CD14-positive monocyte (primary cell): ENCODE measurements around the gene TGFB3. TPM values are rescaled to one million over a fixed set of nuclear protein-coding genes. Genes with fewer than 3 reads are reported as not detected.
A peak's percentile ranks its signal among the peaks of the same experiment; 100 is the strongest.

Experiments
- DNase-seq, 3 donors: peaks; one replicate each; pipeline ENCODE4 v3.0.0-alpha.2; 2011 to 2022
- H2AFZ ChIP-seq: 2 replicates; pipeline ENCODE4 v1.6.0; 2012; ENCODE audit warnings: mild to moderate bottlenecking, low read depth, low read length, inconsistent platforms; ENCODE audit not compliant: insufficient read depth, poor library complexity, severe bottlenecking
- H3K27ac ChIP-seq, 2 donors: 1 replicate in 1 of 2; 2 replicates in 1 of 2; pipeline ENCODE4 v1.5.1; 2012 to 2013; ENCODE audit warnings: low read length in 2 of 2, control low read depth in 1 of 2, inconsistent platforms in 1 of 2, low read depth in 1 of 2, mild to moderate bottlenecking in 1 of 2
- H3K27me3 ChIP-seq, 2 donors: one replicate each; pipeline versions ENCODE4 v1.6.0 to v1.6.1; 2011 to 2013; ENCODE audit warnings: low read length in 2 of 2; ENCODE audit not compliant: control insufficient read depth in 2 of 2, insufficient read depth in 2 of 2
- H3K36me3 ChIP-seq, 2 donors: replicated peaks in 1 of 2; 1 replicate in 1 of 2; 2 replicates in 1 of 2; pipeline versions ENCODE4 v1.5.1 to v1.6.1; 2012 to 2013; ENCODE audit warnings: low read length in 2 of 2, control low read depth in 1 of 2, inconsistent platforms in 1 of 2, mild to moderate bottlenecking in 1 of 2; ENCODE audit not compliant: insufficient read depth in 2 of 2, control insufficient read depth in 1 of 2
- H3K4me1 ChIP-seq, 2 donors: 1 replicate in 1 of 2; 2 replicates in 1 of 2; pipeline versions ENCODE4 v1.5.1 to v1.6.1; 2012 to 2013; ENCODE audit warnings: low read length in 2 of 2, control low read depth in 1 of 2, inconsistent platforms in 1 of 2, mild to moderate bottlenecking in 1 of 2, moderate library complexity in 1 of 2; ENCODE audit not compliant: insufficient read depth in 2 of 2, control insufficient read depth in 1 of 2
- H3K4me2 ChIP-seq: replicated peaks from 2 replicates; pipeline ENCODE3; 2012; ENCODE audit warnings: low read length, moderate library complexity, mild to moderate bottlenecking; ENCODE audit not compliant: poor library complexity, severe bottlenecking; ENCODE audit errors: extremely low read depth
- H3K4me3 ChIP-seq, 3 experiments: fragments of 200-600 bp in 1 of 3; sonication (generic) in 1 of 3; replicated peaks in 1 of 3; 1 replicate in 2 of 3; 2 replicates in 1 of 3; pipeline ENCODE4 v1.5.1; 2011 to 2013; ENCODE audit warnings: low read length in 3 of 3, mild to moderate bottlenecking in 3 of 3, control low read depth in 2 of 3, low read depth in 2 of 3, inconsistent platforms in 1 of 3, moderate library complexity in 1 of 3
- H3K79me2 ChIP-seq: 2 replicates; pipeline ENCODE4 v1.6.0; 2012; ENCODE audit warnings: mild to moderate bottlenecking, control low read depth, inconsistent platforms, low read length, moderate library complexity; ENCODE audit not compliant: insufficient read depth
- H3K9ac ChIP-seq: 2 replicates; pipeline ENCODE4 v1.6.0; 2017; ENCODE audit warnings: low read length, mild to moderate bottlenecking; ENCODE audit not compliant: insufficient read depth, poor library complexity, severe bottlenecking
- H3K9me3 ChIP-seq, 2 donors: replicated peaks in 1 of 2; 1 replicate in 1 of 2; 2 replicates in 1 of 2; pipeline versions ENCODE4 v1.5.1 to v1.6.1; 2012 to 2013; ENCODE audit warnings: low read length in 2 of 2, control low read depth in 1 of 2; ENCODE audit not compliant: control insufficient read depth in 1 of 2, insufficient read depth in 1 of 2
- H4K20me1 ChIP-seq: 2 replicates; pipeline ENCODE4 v1.6.0; 2012; ENCODE audit warnings: mild to moderate bottlenecking, low read length, control low read depth, moderate library complexity; ENCODE audit not compliant: insufficient read depth
- H3K27ac Mint-ChIP-seq, 7 donors: one replicate each; pipeline ENCODE4 v1.8.0; 2020; ENCODE audit warnings: mild to moderate bottlenecking in 7 of 7, mixed read lengths in 7 of 7, moderate library complexity in 6 of 7, inconsistent platforms in 2 of 7
- H3K27me3 Mint-ChIP-seq, 3 donors: one replicate each; pipeline ENCODE4 v1.8.0; 2021 to 2022; ENCODE audit warnings: low read depth in 3 of 3, mild to moderate bottlenecking in 3 of 3, mixed read lengths in 3 of 3, moderate library complexity in 3 of 3, inconsistent platforms in 1 of 3
- H3K36me3 Mint-ChIP-seq, 2 donors: one replicate each; pipeline ENCODE4 v1.8.0; 2020; ENCODE audit warnings: mixed read lengths in 2 of 2, inconsistent platforms in 1 of 2, mild to moderate bottlenecking in 1 of 2
- H3K4me1 Mint-ChIP-seq: one replicate; pipeline ENCODE4 v1.8.0; 2020; ENCODE audit warnings: mild to moderate bottlenecking, mixed read lengths
- H3K4me3 Mint-ChIP-seq, 2 donors: one replicate each; pipeline ENCODE4 v1.8.0; 2020; ENCODE audit warnings: mild to moderate bottlenecking in 2 of 2, mixed read lengths in 2 of 2, moderate library complexity in 1 of 2
- H3K9me3 Mint-ChIP-seq, 7 donors: one replicate each; pipeline ENCODE4 v1.8.0; 2020 to 2022; ENCODE audit warnings: mixed read lengths in 7 of 7, mild to moderate bottlenecking in 6 of 7, moderate library complexity in 6 of 7, inconsistent platforms in 2 of 7
- WGBS: methylation state at CpG from one replicate; pipeline ENCODE4 v1.1.5; 2013; ENCODE audit warnings: missing lambda C conversion rate; ENCODE audit not compliant: insufficient coverage; 5-methylcytosine and 5-hydroxymethylcytosine counted together
- intact Hi-C, 2 donors: fragments of 100-400 bp; cut with micrococcal nuclease; formaldehyde crosslinking; loops; one replicate each; pipeline versions ENCODE4 v1.15.0 to v1.15.1; 2023
- polyA plus RNA-seq, 3 donors: library from polyadenylated mRNA; depleted of rRNA in 1 of 3; unstranded in 2 of 3; stranded (reverse) in 1 of 3; fragments of 300-500 nt in 2 of 3; fragments of >200 nt in 1 of 3; fragmentation: Illumina TruSeq in 2 of 3; gene quantifications; 1 replicate in 2 of 3; 2 replicates in 1 of 3; pipeline ENCODE4 v1.2.3, GENCODE V29; 2012 to 2021
- TF ChIP-seq, protein P1 (sequence below): fragments of 200-600 bp; IDR thresholded peaks from one replicate; pipeline ENCODE4 v1.8.0; 2022; ENCODE audit warnings: antibody characterized with exemption, mild to moderate bottlenecking

The TGFB3 gene
- polyA plus RNA-seq, 3 donors = 0.07 to 1.8 TPM; not detected in 1

DNA sequence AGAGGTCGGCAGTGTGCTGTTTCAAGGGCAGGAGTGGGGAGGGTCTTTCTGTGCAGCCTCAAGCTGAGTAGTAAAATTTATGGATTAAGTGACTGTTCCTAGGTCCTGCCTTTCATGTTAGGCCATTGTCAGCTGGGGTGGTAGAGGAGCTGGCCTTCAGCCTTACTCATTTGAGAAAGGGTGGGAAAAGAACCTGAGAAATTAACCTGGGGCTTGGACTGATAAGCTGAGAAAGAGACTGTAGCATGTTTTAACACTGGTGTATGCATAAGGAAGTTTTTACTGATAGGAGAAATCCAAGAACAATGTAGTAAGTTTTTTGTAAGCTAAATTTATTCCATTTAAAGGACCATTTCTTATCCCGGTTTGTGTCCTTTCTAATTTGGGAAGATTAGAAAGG lies 24.5 kb upstream of the TGFB3 start:
- no peaks in the 10 kb centered on the region for H4K20me1 ChIP-seq
- 93% methylated on average over 1 of the region's 2 CpGs for WGBS
- Mint-ChIP-seq H3K36me3 (peaks cover 15 to 17% of the 10 kb centered on the region in 2 donors), H3K27me3 (peaks cover 0 to 4% (median 1%) of the 10 kb centered on the region in 3 donors), H3K27ac (no peak overlapping the region), H3K4me1 (peaks cover 3% of the 10 kb centered on the region), H3K9me3 (peaks cover 2 to 15% (median 12%) of the 10 kb centered on the region in 7 donors), H3K4me3 (no peak overlapping the region)
- peaks cover 0 to 2% of the 10 kb centered on the region in 2 donors for H3K36me3 ChIP-seq
- H3K4me1 ChIP-seq = no peaks in the 10 kb centered on the region
- H3K79me2 ChIP-seq = no peaks in the 10 kb centered on the region
- peaks cover 0 to 5% of the 10 kb centered on the region in 2 donors for H3K9me3 ChIP-seq
- H3K4me2 ChIP-seq = no peak overlapping the region
- no peaks in the 10 kb centered on the region for H3K27me3 ChIP-seq
- TF ChIP-seq, protein P1, sequence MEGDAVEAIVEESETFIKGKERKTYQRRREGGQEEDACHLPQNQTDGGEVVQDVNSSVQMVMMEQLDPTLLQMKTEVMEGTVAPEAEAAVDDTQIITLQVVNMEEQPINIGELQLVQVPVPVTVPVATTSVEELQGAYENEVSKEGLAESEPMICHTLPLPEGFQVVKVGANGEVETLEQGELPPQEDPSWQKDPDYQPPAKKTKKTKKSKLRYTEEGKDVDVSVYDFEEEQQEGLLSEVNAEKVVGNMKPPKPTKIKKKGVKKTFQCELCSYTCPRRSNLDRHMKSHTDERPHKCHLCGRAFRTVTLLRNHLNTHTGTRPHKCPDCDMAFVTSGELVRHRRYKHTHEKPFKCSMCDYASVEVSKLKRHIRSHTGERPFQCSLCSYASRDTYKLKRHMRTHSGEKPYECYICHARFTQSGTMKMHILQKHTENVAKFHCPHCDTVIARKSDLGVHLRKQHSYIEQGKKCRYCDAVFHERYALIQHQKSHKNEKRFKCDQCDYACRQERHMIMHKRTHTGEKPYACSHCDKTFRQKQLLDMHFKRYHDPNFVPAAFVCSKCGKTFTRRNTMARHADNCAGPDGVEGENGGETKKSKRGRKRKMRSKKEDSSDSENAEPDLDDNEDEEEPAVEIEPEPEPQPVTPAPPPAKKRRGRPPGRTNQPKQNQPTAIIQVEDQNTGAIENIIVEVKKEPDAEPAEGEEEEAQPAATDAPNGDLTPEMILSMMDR = no peak
- no peak overlapping the region for H3K9ac ChIP-seq
- intact Hi-C loops = no loop called here
- no peak overlapping the region for H2AFZ ChIP-seq
- DNase-seq = no peak
- H3K4me3 ChIP-seq = no peak overlapping the region
- H3K27ac ChIP-seq = no peak overlapping the region

DNA sequence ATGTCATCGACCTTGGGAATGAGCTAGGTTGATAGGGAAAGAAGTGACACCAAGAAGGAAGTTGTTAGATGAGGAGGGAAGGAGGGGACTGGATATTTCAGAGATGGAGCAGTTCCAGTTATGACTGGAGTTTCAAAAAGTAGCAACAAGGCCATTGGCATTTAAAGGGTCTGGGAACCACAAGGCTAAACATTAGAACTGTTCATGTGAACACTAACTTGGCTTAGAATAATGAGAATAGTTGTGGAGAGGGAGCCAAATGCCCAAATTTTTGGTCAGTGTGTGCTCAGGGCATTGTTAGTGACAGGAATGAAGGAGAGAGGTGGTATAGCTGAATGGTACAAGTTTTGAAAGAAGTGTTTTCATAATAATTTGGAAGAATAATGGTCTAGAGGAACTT lies 20.6 kb upstream of the TGFB3 start:
- Histone ChIP-seq H3K36me3 (peaks cover 0 to 6% of the 10 kb centered on the region in 2 donors), H3K4me2 (no peak overlapping the region), H3K4me1 (no peaks in the 10 kb centered on the region), H2AFZ (no peak overlapping the region), H3K27ac (no peak overlapping the region), H3K79me2 (no peaks in the 10 kb centered on the region), H3K9me3 (peaks cover 0 to 5% of the 10 kb centered on the region in 2 donors), H4K20me1 (no peaks in the 10 kb centered on the region), H3K4me3 (no peak overlapping the region), H3K9ac (no peak overlapping the region), H3K27me3 (no peaks in the 10 kb centered on the region)
- intact Hi-C loops = no loop called here
- H3K4me1 Mint-ChIP-seq = no peaks in the 10 kb centered on the region
- H3K9me3 Mint-ChIP-seq = peaks cover 2 to 15% (median 12%) of the 10 kb centered on the region in 7 donors
- no peak for DNase-seq
- H3K27me3 Mint-ChIP-seq = peaks cover 0 to 4% (median 1%) of the 10 kb centered on the region in 3 donors
- H3K4me3 Mint-ChIP-seq = no peak overlapping the region
- TF ChIP-seq, protein P1 = no peak
- WGBS = 100% methylated on average over 1 of the region's 1 CpG
- peaks cover 20 to 21% of the 10 kb centered on the region in 2 donors for H3K36me3 Mint-ChIP-seq
- peak overlapping the region in 1 of 7 donors; percentile 0 for H3K27ac Mint-ChIP-seq
